ENCODE results near the gene NAALADL1. TPM values are rescaled to one million over a fixed set of nuclear protein-coding genes. Genes with fewer than 3 reads are reported as not detected.

Gene NAALADL1
- total and polyA plus RNA-seq, 2 of the 4 experiments (the other 2 are of a cell fraction) = 3.8 to 5.8 TPM

- Histone ChIP-seq H2BK20ac (ENCODE audit: low read depth, low read length) (no peak overlapping the region), H3K4me3 (ENCODE audit: insufficient read depth, low read depth, low read length) (no peak overlapping the region), H2BK15ac (ENCODE audit: low read depth, low read length) (no peak overlapping the region), H3K9me1 (ENCODE audit: insufficient read depth, low read length) (peaks cover 5% of the 10 kb centered on the region; the same call in 1 of the 2 replicates), H3K27me3 (ENCODE audit: control insufficient read depth, insufficient read depth, low read length) (peaks cover 24% of the 10 kb centered on the region; the same call in 1 of the 2 replicates), H3K9ac (ENCODE audit: low read depth, low read length) (no peak overlapping the region), H4K91ac (ENCODE audit: insufficient read depth, low read depth, low read length) (no peak overlapping the region), H2AK9ac (replicated peaks; ENCODE audit: low read depth, low read length, poor library complexity) (no peak overlapping the region), H3K4me2 (ENCODE audit: low read depth, low read length) (no peak overlapping the region), H3K79me1 (ENCODE audit: low read depth in 1 of 2, low read length in 2 of 2) (no peaks in the 10 kb centered on the region), H3K18ac (ENCODE audit: low read depth, low read length) (no peak overlapping the region), H2AK5ac (ENCODE audit: low read depth, low read length) (no peak overlapping the region), H3K36me3 (ENCODE audit: control insufficient read depth, insufficient read depth, low read length) (no peaks in the 10 kb centered on the region), H2BK5ac (ENCODE audit: low read depth, low read length, poor library complexity, severe bottlenecking) (no peak overlapping the region), H4K20me1 (ENCODE audit: insufficient read depth, low read length) (no peaks in the 10 kb centered on the region), H3K56ac (ENCODE audit: extremely low read depth, insufficient read depth, low read length) (no peak overlapping the region), H3K27ac (ENCODE audit: insufficient read depth, low read length) (no peak overlapping the region), H2BK120ac (ENCODE audit: low read depth, low read length) (no peak overlapping the region), H4K5ac (ENCODE audit: low read depth, low read length) (no peak overlapping the region), H3K4ac (ENCODE audit: low read depth, low read length) (no peak overlapping the region), H4K8ac (ENCODE audit: low read depth in 2 of 2, low read length in 2 of 2) (no peak overlapping the region), H3K23ac (ENCODE audit: low read depth, low read length) (no peak overlapping the region), H3K9me3 (ENCODE audit: control insufficient read depth, insufficient read depth, low read length) (no peaks in the 10 kb centered on the region), H3K4me1 (ENCODE audit: control insufficient read depth, insufficient read depth, low read length) (no peaks in the 10 kb centered on the region), H3K14ac (replicated peaks; ENCODE audit: low read depth, low read length) (no peak overlapping the region), H2AFZ (replicated peaks; ENCODE audit: low read length, poor library complexity) (no peak overlapping the region)
- intact Hi-C loops (cut with micrococcal nuclease) (no loop called here), in situ Hi-C loops (cut with MboI; ENCODE audit: low sequenced_read_pairs) (no loop called here), dilution Hi-C loops (cut with HindIII; ENCODE audit: low sequenced_read_pairs, unreplicated experiment) (no loop called here)
- no TSS peak for BruUV-seq (replicated peaks)
- no peak for TF ChIP-seq RCOR1 (IDR thresholded peaks at IDR 0.05; ENCODE audit: insufficient replicate concordance, low read length)
- TF ChIP-seq FOS (IDR thresholded peaks at IDR 0.05; ENCODE audit: low read depth, low read length) = no peak
- no peak for TF ChIP-seq BHLHE40 (IDR thresholded peaks at IDR 0.05; ENCODE audit: low read depth, low read length)
- no peak for TF ChIP-seq RAD21 (IDR thresholded peaks at IDR 0.05; ENCODE audit: low read length)
- no peak for TF ChIP-seq ELK1 (IDR thresholded peaks at IDR 0.05; ENCODE audit: borderline replicate concordance, low read depth, low read length)
- no peak for TF ChIP-seq MAFK (IDR thresholded peaks at IDR 0.05; ENCODE audit: low read depth, low read length)
- TF ChIP-seq USF2 (IDR thresholded peaks at IDR 0.05; ENCODE audit: low read depth, low read length) = no peak
- TF ChIP-seq CEBPB (IDR thresholded peaks at IDR 0.05; ENCODE audit: low read depth, low read length) = no peak
- TF ChIP-seq MXI1 (IDR thresholded peaks at IDR 0.05; ENCODE audit: borderline replicate concordance, low read depth, low read length) = no peak
- TF ChIP-seq CTCF (conservative IDR thresholded peaks at IDR 0.05; ENCODE audit: low read depth, low read length) = no peak
- no peak for TF ChIP-seq SMC3 (IDR thresholded peaks at IDR 0.05; ENCODE audit: low read depth, low read length)
- no peak for TF ChIP-seq NFE2L2 (IDR thresholded peaks at IDR 0.05; ENCODE audit: low read depth, low read length)
- ChIA-PET POLR2A (ENCODE audit: unreplicated experiment) (no interaction called here), CTCF (no interaction called here)
- WGBS, 2 experiments (ENCODE audit: extremely low coverage in 2 of 2, insufficient read length in 1 of 2) = no CpG with 5 or more reads among the region's 1 CpG
- ATAC-seq (ENCODE audit: low read depth) = no peak
- DNase-seq = no peak
Observed at GRCh38 chr11:65055538-65055937, 2.8 kb downstream of the NAALADL1 start.
